ENCODE data around the gene SFXN5. TPM values are rescaled to one million over a fixed set of nuclear protein-coding genes. Genes with fewer than 3 reads are reported as not detected.

The SFXN5 gene
- total RNA-seq, 4 donors from 2014 or later: 5.7 to 11.8 (median 6.7) TPM

DNA sequence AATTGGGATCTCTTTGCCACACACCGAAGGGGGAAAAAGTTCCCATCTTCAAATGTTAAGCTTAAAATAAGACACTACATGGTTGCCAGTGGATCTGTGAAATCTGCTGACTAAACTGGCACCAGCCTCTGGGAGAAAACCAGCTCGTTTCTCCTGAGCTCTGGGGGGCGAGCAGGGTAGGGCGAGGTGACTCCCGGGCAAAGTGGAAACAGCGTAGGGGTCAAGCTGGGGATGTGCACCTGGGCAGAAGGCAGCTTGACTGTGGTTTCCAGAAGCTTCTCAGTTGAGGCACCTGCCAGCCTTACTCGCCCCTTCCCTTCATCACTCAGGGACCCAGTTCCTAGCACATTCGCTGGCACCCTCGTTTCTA lies 62.8 kb downstream of the SFXN5 start:
- Histone ChIP-seq H3K9me3 (no peaks in the 10 kb centered on the region), H3K4me3 (no peak overlapping the region), H3K36me3 (peaks cover 0 to 31% of the 10 kb centered on the region in 2 donors), H3K27me3 (no peaks in the 10 kb centered on the region), H3K4me1 (no peaks in the 10 kb centered on the region), H3K27ac (no peak overlapping the region)
- WGBS, 2 donors (ENCODE audit: low coverage in 1 of 2): 40 to 92% methylated on average over 1 to 2 of the region's 9 CpGs
- ATAC-seq: no peak
- TF ChIP-seq EP300 (IDR thresholded peaks at IDR 0.05) (no peak), POLR2A (IDR thresholded peaks at IDR 0.05) (no peak)
- TF ChIP-seq, protein P1, sequence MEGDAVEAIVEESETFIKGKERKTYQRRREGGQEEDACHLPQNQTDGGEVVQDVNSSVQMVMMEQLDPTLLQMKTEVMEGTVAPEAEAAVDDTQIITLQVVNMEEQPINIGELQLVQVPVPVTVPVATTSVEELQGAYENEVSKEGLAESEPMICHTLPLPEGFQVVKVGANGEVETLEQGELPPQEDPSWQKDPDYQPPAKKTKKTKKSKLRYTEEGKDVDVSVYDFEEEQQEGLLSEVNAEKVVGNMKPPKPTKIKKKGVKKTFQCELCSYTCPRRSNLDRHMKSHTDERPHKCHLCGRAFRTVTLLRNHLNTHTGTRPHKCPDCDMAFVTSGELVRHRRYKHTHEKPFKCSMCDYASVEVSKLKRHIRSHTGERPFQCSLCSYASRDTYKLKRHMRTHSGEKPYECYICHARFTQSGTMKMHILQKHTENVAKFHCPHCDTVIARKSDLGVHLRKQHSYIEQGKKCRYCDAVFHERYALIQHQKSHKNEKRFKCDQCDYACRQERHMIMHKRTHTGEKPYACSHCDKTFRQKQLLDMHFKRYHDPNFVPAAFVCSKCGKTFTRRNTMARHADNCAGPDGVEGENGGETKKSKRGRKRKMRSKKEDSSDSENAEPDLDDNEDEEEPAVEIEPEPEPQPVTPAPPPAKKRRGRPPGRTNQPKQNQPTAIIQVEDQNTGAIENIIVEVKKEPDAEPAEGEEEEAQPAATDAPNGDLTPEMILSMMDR (IDR thresholded peaks at IDR 0.05): no peak

GRCh38 chr2:73007991-73008765 lies 63.3 kb downstream of the SFXN5 start:
- no peak overlapping the region for H3K27ac ChIP-seq
- no peaks in the 10 kb centered on the region for H3K9me3 ChIP-seq
- ATAC-seq: no peak
- H3K4me1 ChIP-seq: no peaks in the 10 kb centered on the region
- no peak for TF ChIP-seq POLR2A (IDR thresholded peaks at IDR 0.05)
- TF ChIP-seq POLR2AphosphoS5 (IDR thresholded peaks at IDR 0.05): no peak
- TF ChIP-seq, protein P1 (IDR thresholded peaks at IDR 0.05): no peak
- TF ChIP-seq EP300 (IDR thresholded peaks at IDR 0.05): no peak
- H3K36me3 ChIP-seq: peaks cover 0 to 31% of the 10 kb centered on the region in 2 donors
- no peaks in the 10 kb centered on the region for H3K27me3 ChIP-seq
- no peak overlapping the region for H3K4me3 ChIP-seq
- WGBS, 2 donors (ENCODE audit: low coverage in 1 of 2): 92 to 96% methylated on average over 4 to 7 of the region's 21 CpGs

GRCh38 chr2:73006969-73007710 lies 64.4 kb downstream of the SFXN5 start:
- ATAC-seq: no peak
- Histone ChIP-seq H3K4me3 (no peak overlapping the region), H3K36me3 (peaks cover 0 to 31% of the 10 kb centered on the region in 2 donors), H3K4me1 (no peaks in the 10 kb centered on the region), H3K27ac (no peak overlapping the region), H3K27me3 (no peaks in the 10 kb centered on the region), H3K9me3 (no peaks in the 10 kb centered on the region)
- TF ChIP-seq EP300 (IDR thresholded peaks at IDR 0.05): no peak
- TF ChIP-seq, protein P1 (IDR thresholded peaks at IDR 0.05): no peak
- no peak for TF ChIP-seq POLR2AphosphoS5 (IDR thresholded peaks at IDR 0.05)
- no peak for TF ChIP-seq POLR2A (IDR thresholded peaks at IDR 0.05)
- 84 to 87% methylated on average over 10 to 14 of the region's 14 CpGs for WGBS, 2 donors (ENCODE audit: low coverage in 1 of 2)

DNA sequence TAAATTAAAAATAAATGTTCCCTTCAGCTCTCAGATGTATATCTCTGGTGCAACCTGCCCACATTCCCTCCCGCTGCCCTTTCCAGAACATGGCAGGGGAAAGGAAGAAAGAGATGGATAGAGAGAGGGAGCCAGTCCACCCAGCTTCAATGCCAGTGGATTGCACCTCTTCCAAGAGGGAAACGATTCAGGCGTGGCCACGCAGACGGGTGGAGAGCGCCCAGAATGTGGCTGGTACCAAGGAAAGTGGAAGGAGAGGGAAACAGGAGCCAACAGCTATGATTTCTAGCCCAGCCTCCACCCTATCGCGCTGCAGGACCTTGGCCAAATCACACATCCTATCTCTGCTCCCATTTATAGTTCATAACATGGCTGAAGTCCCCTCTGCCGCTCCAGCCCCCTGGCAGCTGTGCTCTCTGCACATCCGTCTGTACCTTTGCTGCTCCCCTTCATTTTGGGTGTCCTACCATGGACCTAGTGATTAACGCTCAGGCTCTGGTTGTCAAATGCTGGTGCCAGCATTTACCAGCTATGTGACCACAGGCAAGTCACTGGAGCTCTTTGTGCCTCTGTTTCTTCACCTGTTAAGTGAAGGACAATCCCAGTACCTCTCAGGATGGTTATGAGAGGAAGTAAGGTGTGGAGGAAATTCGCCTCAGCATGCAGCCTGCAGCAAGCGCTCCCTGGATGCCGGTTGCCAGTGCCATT lies 66.5 kb downstream of the SFXN5 start:
- Histone ChIP-seq H3K27ac (no peak overlapping the region), H3K4me3 (no peak overlapping the region), H3K4me1 (no peaks in the 10 kb centered on the region), H3K27me3 (no peaks in the 10 kb centered on the region), H3K36me3 (peaks cover 0 to 40% of the 10 kb centered on the region in 2 donors), H3K9me3 (no peaks in the 10 kb centered on the region)
- TF ChIP-seq EP300 (IDR thresholded peaks at IDR 0.05) (no peak), POLR2AphosphoS5 (IDR thresholded peaks at IDR 0.05) (no peak), POLR2A (IDR thresholded peaks at IDR 0.05) (no peak)
- TF ChIP-seq, protein P1 (IDR thresholded peaks at IDR 0.05): no peak
- 87 to 91% methylated on average over 8 to 13 of the region's 14 CpGs for WGBS, 2 donors (ENCODE audit: low coverage in 1 of 2)
- ATAC-seq: no peak
